MM.1S (cell line): ENCODE results near the gene SPRYD3.
A peak's percentile ranks its signal among the peaks of the same experiment; 100 is the strongest.

Experiments used
- DNase-seq: peaks from one replicate; pipeline ENCODE4 v3.0.0-alpha.2; 2015
- H2AFZ ChIP-seq: fragments of 300-600 bp; sonication (generic); 2 replicates; pipeline ENCODE4 v1.6.0; 2016; ENCODE audit warnings: antibody characterized with exemption, low read length
- H3F3A ChIP-seq: fragments of 300-600 bp; sonication (generic); 2 replicates; pipeline ENCODE4 v1.6.1; 2016; ENCODE audit warnings: mild to moderate bottlenecking, antibody characterized with exemption, low read length, moderate library complexity, mixed read lengths; ENCODE audit not compliant: insufficient read depth
- H3K27ac ChIP-seq: fragments of 300-600 bp; sonication (generic); 2 replicates; pipeline ENCODE4 v1.5.1; 2016; ENCODE audit warnings: mild to moderate bottlenecking, low read length
- H3K27me3 ChIP-seq: fragments of 300-600 bp; sonication (generic); replicated peaks from 2 replicates; pipeline ENCODE4 v1.6.0; 2016; ENCODE audit warnings: low read length; ENCODE audit not compliant: insufficient read depth
- H3K36me3 ChIP-seq: fragments of 300-600 bp; sonication (generic); replicated peaks from 2 replicates; pipeline ENCODE4 v1.6.1; 2016; ENCODE audit warnings: mild to moderate bottlenecking, low read length, mixed read lengths; ENCODE audit not compliant: insufficient read depth
- H3K4me1 ChIP-seq: fragments of 300-600 bp; sonication (generic); 2 replicates; pipeline ENCODE4 v1.6.1; 2016; ENCODE audit warnings: low read length, mixed read lengths
- H3K4me2 ChIP-seq: fragments of 300-600 bp; sonication (generic); 2 replicates; pipeline ENCODE4 v1.6.0; 2016; ENCODE audit warnings: low read depth, low read length
- H3K4me3 ChIP-seq: fragments of 300-600 bp; sonication (generic); 2 replicates; pipeline ENCODE4 v1.5.1; 2016; ENCODE audit warnings: low read length, mixed read lengths
- H3K79me2 ChIP-seq: fragments of 300-600 bp; sonication (generic); 2 replicates; pipeline ENCODE4 v1.6.1; 2016; ENCODE audit warnings: mixed run types, low read length, mixed read lengths
- H3K9ac ChIP-seq: fragments of 300-600 bp; sonication (generic); 2 replicates; pipeline ENCODE4 v1.6.1; 2016; ENCODE audit warnings: low read length, mixed read lengths
- H3K9me2 ChIP-seq: fragments of 300-600 bp; sonication (generic); replicated peaks from 2 replicates; pipeline ENCODE4 v1.6.1; 2016; ENCODE audit warnings: mild to moderate bottlenecking, low read length, mixed read lengths; ENCODE audit not compliant: insufficient read depth
- H3K9me3 ChIP-seq: fragments of 300-600 bp; sonication (generic); replicated peaks from 2 replicates; pipeline ENCODE4 v1.6.1; 2016; ENCODE audit warnings: mild to moderate bottlenecking, low read length, mixed read lengths; ENCODE audit not compliant: insufficient read depth
- H4K20me1 ChIP-seq: fragments of 300-600 bp; sonication (generic); 2 replicates; pipeline ENCODE4 v1.6.1; 2016; ENCODE audit warnings: mild to moderate bottlenecking, low read length, moderate library complexity, mixed read lengths; ENCODE audit not compliant: insufficient read depth
- EZH2 ChIP-seq: fragments of 300-600 bp; sonication (generic); optimal IDR thresholded peaks from 2 replicates; pipeline ENCODE3; 2017; ENCODE audit warnings: low read depth, mild to moderate bottlenecking, antibody characterized with exemption, low read length, mixed read lengths
- EZH2phosphoT487 ChIP-seq: fragments of 300-600 bp; sonication (generic); IDR thresholded peaks from 2 replicates; pipeline ENCODE4 v1.6.1; 2018; ENCODE audit warnings: antibody characterized with exemption, low read length
- TF ChIP-seq, protein P1 (sequence below): fragments of 300-600 bp; sonication (generic); IDR thresholded peaks from 2 replicates; pipeline ENCODE4 v1.5.1; 2016; ENCODE audit warnings: antibody characterized with exemption, low read length, mixed read lengths

Gene SPRYD3

DNA sequence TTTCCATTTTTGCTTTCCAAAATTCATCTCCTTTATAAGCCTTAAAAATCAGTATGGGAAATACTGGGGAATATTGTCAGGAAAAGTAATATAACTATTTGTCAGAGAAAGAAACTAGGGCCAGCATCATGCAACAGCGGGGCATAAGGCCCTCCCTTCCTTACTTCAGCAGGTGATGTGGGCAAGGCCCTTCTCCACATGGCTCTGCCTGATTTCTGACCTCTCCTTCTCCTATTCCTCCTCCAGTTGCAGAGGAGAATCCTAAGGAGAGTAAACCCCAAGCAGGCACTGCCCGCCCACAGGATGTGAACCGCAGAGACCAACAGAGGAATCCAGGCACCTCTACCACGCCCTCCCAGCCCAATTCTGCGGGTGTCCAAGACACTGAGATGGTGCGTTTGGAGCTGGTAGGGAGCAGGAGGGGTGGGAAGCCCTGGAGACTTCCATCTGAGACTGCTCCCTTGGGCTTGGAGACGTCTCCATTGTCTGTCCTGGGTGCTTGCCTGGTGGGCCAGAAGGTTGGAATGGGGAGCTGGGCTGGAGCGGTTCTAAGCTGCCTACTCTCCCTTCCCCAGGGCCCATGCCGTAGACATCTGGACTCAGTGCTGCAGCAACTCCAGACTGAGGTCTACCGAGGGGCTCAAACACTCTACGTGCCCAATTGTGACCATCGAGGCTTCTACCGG lies 21.4 kb upstream of the SPRYD3 start:
- H3K4me1 ChIP-seq = peaks cover 42% of the 10 kb centered on the region

DNA sequence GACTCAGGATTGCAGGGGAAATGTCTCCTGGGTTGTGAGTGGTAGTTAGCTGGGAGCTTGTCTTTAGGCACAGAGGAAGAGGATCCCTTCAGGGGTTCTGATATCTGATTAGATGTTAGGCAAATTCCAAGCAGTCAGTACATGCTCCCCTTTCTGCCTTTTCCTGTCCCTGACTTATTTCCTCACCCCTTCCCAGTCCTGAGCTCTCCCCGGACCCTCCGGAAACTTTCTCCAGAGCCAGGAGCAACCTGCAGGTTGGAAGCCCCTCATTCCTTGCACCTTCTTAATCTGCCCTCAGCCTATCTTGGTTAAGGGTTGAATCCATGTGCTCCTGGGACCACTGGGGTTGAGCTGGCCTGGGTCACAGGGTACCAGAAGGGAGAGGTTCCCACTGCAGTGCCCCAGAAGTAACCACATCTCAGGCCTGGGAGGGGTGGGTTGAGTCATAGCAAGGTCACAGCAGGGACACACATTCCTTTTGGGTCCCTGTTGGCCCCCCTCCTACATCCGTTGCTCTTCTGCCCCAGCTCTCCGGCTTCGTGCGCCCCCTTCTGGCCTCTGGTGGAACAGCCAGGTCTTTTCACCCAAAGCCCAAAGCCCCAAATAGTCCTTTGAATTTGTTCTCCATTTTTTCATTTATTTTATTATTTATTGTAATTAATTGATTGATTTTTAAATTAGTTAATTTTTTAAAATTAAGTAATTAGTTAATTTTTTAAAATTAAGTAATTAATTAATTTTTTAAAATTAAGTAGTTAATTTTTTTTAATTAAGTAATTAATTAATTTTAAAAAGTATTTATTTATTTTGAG lies 20.1 kb upstream of the SPRYD3 start:
- peak overlapping the region; percentile 22 for H3K4me2 ChIP-seq
- no peak overlapping the region for H3K4me3 ChIP-seq
- H3F3A ChIP-seq = peaks cover 24% of the 10 kb centered on the region
- H3K9me3 ChIP-seq = no peaks in the 10 kb centered on the region
- H3K79me2 ChIP-seq = no peaks in the 10 kb centered on the region
- no peak overlapping the region for H3K27ac ChIP-seq
- no peaks in the 10 kb centered on the region for H3K9me2 ChIP-seq
- no peaks in the 10 kb centered on the region for H3K36me3 ChIP-seq
- peaks cover 37% of the 10 kb centered on the region for H3K4me1 ChIP-seq
- H2AFZ ChIP-seq = peak overlapping the region; percentile 33; the same call in 1 of the 2 replicates
- H3K27me3 ChIP-seq = 0 out of 2 replicates have a peak, but pooled peaks cover 7% of the 10 kb centered on the region
- TF ChIP-seq EZH2 (no peak), EZH2phosphoT487 (no peak)
- TF ChIP-seq, protein P1, sequence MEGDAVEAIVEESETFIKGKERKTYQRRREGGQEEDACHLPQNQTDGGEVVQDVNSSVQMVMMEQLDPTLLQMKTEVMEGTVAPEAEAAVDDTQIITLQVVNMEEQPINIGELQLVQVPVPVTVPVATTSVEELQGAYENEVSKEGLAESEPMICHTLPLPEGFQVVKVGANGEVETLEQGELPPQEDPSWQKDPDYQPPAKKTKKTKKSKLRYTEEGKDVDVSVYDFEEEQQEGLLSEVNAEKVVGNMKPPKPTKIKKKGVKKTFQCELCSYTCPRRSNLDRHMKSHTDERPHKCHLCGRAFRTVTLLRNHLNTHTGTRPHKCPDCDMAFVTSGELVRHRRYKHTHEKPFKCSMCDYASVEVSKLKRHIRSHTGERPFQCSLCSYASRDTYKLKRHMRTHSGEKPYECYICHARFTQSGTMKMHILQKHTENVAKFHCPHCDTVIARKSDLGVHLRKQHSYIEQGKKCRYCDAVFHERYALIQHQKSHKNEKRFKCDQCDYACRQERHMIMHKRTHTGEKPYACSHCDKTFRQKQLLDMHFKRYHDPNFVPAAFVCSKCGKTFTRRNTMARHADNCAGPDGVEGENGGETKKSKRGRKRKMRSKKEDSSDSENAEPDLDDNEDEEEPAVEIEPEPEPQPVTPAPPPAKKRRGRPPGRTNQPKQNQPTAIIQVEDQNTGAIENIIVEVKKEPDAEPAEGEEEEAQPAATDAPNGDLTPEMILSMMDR = peak; percentile 79
- DNase-seq = peak; percentile 70
- no peak overlapping the region for H3K9ac ChIP-seq
- no peaks in the 10 kb centered on the region for H4K20me1 ChIP-seq

More for the DNA sequence above, 21.4 kb upstream of the SPRYD3 start:
- H4K20me1 ChIP-seq = no peaks in the 10 kb centered on the region
- H3K9ac ChIP-seq = no peak overlapping the region
- no peak overlapping the region for H2AFZ ChIP-seq
- H3K4me3 ChIP-seq = no peak overlapping the region
- H3K79me2 ChIP-seq = no peaks in the 10 kb centered on the region
- no peak overlapping the region for H3K4me2 ChIP-seq
- no peaks in the 10 kb centered on the region for H3K36me3 ChIP-seq
- no peaks in the 10 kb centered on the region for H3K9me3 ChIP-seq
- H3F3A ChIP-seq = peaks cover 27% of the 10 kb centered on the region
- TF ChIP-seq EZH2 = no peak
- TF ChIP-seq EZH2phosphoT487 = no peak
- TF ChIP-seq, protein P1 = no peak
- H3K9me2 ChIP-seq = no peaks in the 10 kb centered on the region
- no peak overlapping the region for H3K27ac ChIP-seq
- 0 out of 2 replicates have a peak, but pooled peaks cover 7% of the 10 kb centered on the region for H3K27me3 ChIP-seq
- no peak for DNase-seq

DNA sequence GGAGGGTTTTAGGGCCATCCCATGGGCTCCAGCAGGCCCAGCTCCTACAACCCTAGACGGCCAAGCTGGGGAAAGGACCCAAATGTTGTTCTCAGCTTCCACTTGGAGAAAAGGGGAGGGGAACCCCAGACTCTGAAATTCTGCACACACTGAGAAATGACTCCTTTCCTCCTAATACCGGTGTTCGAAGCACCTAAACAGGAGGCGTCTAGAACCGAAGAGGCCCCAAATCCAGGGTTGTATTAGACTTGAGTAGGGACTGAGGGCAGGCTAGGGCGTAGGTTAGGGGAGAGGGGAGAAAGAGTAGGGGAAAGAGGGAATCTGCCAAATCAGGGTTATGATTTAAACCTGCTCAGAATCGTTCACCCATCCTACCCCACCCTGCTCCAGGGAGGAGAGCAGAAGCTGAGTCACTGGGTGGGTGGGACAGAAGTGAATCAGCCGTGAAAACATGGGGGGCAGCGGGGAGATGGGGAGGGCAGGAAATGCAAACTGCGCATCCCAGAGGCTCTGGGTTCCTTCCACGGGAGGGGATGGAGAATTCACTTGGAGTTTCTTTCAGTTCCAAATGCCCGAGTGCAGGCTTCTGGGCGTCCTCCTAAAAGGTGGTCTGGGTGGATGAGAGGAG lies 19.3 kb upstream of the SPRYD3 start:
- peak; percentile 9 for DNase-seq
- H3K9ac ChIP-seq = peak overlapping the region; percentile 29; the same call in 1 of the 2 replicates
- no peaks in the 10 kb centered on the region for H3K36me3 ChIP-seq
- H4K20me1 ChIP-seq = no peaks in the 10 kb centered on the region
- peak overlapping the region; percentile 100 for H3K4me2 ChIP-seq
- TF ChIP-seq EZH2 = no peak
- TF ChIP-seq, protein P1 = 0 out of 2 replicates have a peak, but pooled peaks have one; percentile 2
- H3K9me2 ChIP-seq = no peaks in the 10 kb centered on the region
- 0 out of 2 replicates have a peak, but pooled peaks cover 7% of the 10 kb centered on the region for H3K27me3 ChIP-seq
- no peaks in the 10 kb centered on the region for H3K79me2 ChIP-seq
- H3K27ac ChIP-seq = no peak overlapping the region
- peaks cover 17% of the 10 kb centered on the region for H3F3A ChIP-seq
- peaks cover 29% of the 10 kb centered on the region for H3K4me1 ChIP-seq
- peak overlapping the region; percentile 99 for H2AFZ ChIP-seq
- H3K9me3 ChIP-seq = no peaks in the 10 kb centered on the region
- peak overlapping the region; percentile 77 for H3K4me3 ChIP-seq
